ENCODE results near the gene GRAMD2A. TPM values are rescaled to one million over a fixed set of nuclear protein-coding genes. Genes with fewer than 3 reads are reported as not detected.
"Not testable (repeated sequence)": the region's sequence is repeated elsewhere in the genome, so short reads cannot be mapped to it uniquely, and the experiment has no call there.

The GRAMD2A gene
- total RNA-seq, 2 donors from 2014 or later: not detected

DNA sequence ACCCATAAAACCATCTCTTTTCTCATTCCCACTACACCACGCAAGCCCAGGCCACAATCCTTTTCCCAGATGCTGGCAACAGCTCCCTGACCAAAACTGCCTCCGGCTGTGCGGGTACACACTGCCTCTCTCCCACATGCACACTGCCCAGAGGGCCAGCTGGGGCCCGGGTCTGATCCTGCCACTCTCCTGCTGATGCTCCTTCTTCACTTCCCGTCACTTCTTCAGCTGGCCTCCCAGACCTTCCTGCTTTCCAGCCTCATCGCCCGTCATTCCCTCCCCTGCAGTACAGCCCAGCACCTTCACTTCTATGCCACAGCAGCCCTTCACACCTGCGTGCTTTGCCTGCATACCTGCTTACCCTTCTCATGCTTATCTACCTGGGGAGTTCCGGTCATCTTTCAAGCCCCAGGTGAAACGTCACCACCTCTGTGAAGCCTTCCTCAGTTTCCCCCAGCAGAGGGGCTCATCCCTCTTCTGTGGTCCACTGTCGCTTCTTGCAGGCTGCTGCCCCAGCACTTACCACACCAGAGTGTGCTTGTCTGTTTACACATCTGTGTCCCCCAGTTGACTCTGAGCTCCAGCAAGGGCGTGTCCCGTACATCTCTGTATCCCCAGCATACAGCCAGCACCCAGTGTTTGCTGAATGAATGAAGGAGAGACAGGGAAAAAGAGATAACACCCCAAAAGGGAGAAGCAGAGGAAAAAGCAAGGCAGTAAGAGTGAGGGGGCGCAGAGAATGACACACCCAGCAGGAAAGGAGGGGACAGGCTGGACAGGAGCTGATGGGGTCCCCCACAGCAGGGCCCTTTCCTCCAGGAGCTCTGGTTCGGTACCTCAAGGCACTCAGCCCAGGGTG, 22.2 kb downstream of the GRAMD2A start:
- no peak for ATAC-seq
- no peak overlapping the region for H3K4me3 Mint-ChIP-seq
- H3K4me1 Mint-ChIP-seq: peaks cover 7% of the 10 kb centered on the region
- H3K36me3 Mint-ChIP-seq (ENCODE audit: low read depth): no peaks in the 10 kb centered on the region
- no peaks in the 10 kb centered on the region for H3K9me3 ChIP-seq (ENCODE audit: control insufficient read depth, low read length, poor library complexity, severe bottlenecking)
- peak overlapping the region; percentile 85 for H3K27ac Mint-ChIP-seq
- no peak for DNase-seq
- H3K27me3 Mint-ChIP-seq: peaks cover 30% of the 10 kb centered on the region

DNA sequence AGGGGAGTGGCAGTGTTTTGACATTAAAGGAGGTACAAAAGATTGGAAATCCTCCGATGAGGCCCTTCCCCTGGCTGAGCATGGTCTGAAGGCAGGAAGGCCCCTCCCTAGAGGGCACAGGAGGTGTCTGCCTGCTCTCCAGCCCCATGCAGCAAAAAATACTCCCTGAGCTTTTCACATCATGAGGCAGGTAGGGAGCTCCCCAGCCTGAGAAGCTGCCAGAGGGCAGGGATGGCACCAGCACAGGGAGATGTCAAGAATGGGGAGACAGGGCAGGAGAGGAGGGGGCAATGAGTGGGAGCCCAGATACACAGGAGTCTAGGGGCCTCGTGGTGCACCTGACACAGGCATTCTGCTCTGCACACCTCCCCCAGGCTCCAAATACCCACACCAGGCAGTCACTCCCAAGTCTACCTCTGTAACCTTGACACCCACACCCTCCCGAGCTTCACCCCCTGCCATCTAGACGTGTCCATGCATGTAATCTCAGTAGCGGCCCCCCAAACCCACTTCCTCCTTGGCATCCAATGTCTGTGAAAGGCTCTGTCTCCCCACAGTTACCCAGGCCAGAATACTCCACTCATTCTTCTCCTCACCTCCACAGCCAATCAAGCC, 22.9 kb downstream of the GRAMD2A start:
- DNase-seq (no peak), ATAC-seq (no peak)
- Mint-ChIP-seq H3K27me3 (peaks cover 30% of the 10 kb centered on the region), H3K27ac (peak overlapping the region; percentile 85), H3K4me1 (peaks cover 7% of the 10 kb centered on the region), H3K36me3 (ENCODE audit: low read depth) (no peaks in the 10 kb centered on the region), H3K4me3 (no peak overlapping the region)
- H3K9me3 ChIP-seq (ENCODE audit: control insufficient read depth, low read length, poor library complexity, severe bottlenecking): no peaks in the 10 kb centered on the region

DNA sequence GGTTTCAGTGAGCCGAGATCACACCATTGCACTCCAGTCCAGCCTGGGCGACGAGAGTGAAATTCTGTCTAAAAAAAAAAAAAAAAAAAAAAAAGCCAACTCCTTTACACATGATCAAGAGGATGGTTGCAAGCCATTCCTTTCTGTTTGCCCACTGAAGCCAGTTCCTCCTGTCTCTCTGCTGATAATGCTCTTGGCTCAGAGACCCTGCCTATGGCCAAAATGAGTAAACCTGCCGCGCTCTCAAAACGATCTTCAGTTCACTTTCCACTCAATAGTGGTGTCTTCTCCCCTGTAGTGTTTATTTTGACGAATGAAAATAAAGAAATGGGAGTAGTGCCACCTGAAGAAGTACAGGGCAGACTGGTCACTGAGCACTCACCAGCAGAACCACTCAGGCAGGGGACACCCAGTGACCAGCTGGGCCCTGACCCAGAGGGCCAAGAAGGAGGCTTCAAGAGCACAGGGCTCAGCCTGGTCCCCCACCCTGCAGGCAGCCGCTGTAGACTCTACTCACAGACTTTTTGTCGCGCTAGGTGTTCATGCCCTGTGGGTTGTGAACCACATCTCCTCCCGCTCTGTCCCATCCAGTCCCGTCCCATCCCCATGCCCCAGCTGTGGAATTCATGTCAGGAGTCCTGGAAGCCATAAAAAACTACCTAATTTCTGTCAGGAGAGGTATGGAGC, 23.6 kb downstream of the GRAMD2A start:
- Mint-ChIP-seq H3K4me3 (no peak overlapping the region), H3K27ac (no peak overlapping the region), H3K36me3 (ENCODE audit: low read depth) (no peaks in the 10 kb centered on the region), H3K4me1 (peaks cover 7% of the 10 kb centered on the region), H3K27me3 (peaks cover 27% of the 10 kb centered on the region)
- no peaks in the 10 kb centered on the region for H3K9me3 ChIP-seq (ENCODE audit: control insufficient read depth, low read length, poor library complexity, severe bottlenecking)
- ATAC-seq (no peak), DNase-seq (no peak)

DNA sequence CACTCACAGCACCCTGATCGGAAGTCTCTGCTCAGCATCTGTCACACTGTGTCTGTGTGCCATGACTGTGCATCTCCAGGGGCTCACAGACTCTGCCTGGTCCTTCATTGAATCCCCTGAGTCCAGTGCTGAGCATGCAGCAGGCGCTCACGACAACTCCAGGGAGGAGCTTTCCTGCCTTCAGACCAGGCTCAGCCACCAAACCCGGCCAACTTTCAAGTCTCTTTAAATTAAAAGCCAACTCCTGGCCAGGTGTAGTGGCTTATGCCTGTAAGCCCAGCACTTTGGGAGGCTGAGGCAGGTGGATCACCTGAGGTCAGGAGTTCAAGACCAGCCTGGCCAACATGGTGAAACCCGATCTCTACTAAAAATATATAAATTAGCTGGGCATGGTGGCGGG, 24.2 kb downstream of the GRAMD2A start:
- no peak for ATAC-seq
- H3K27me3 Mint-ChIP-seq: peaks cover 28% of the 10 kb centered on the region
- H3K4me1 Mint-ChIP-seq: peaks cover 7% of the 10 kb centered on the region
- no peak overlapping the region for H3K27ac Mint-ChIP-seq
- no peaks in the 10 kb centered on the region for H3K36me3 Mint-ChIP-seq (ENCODE audit: low read depth)
- no peak for DNase-seq
- no peaks in the 10 kb centered on the region for H3K9me3 ChIP-seq (ENCODE audit: control insufficient read depth, low read length, poor library complexity, severe bottlenecking)
- no peak overlapping the region for H3K4me3 Mint-ChIP-seq

DNA sequence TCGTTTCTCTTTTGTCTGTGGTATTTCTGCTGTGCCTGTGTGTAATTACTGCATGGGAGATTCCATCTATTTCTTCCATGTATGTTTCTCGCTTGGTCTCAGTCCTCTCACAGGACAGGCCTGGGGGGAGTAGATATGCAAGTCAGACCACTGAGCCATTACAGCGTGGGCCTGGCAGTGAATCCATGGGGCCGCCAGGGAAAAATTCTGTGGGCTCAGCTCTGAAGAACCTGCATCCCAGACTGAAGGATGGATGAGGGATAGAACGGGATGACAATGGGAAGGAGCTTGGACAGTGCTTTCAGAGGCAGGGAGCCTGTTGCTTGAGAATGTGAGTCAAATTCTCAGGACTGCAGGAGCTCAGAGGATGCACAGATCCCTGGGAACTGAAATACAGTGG, 24.8 kb downstream of the GRAMD2A start:
- Mint-ChIP-seq H3K4me1 (peaks cover 12% of the 10 kb centered on the region), H3K27me3 (peaks cover 32% of the 10 kb centered on the region), H3K36me3 (ENCODE audit: low read depth) (no peaks in the 10 kb centered on the region), H3K4me3 (no peak overlapping the region), H3K27ac (no peak overlapping the region)
- ATAC-seq: no peak
- DNase-seq: no peak
- H3K9me3 ChIP-seq (ENCODE audit: control insufficient read depth, low read length, poor library complexity, severe bottlenecking): no peaks in the 10 kb centered on the region

DNA sequence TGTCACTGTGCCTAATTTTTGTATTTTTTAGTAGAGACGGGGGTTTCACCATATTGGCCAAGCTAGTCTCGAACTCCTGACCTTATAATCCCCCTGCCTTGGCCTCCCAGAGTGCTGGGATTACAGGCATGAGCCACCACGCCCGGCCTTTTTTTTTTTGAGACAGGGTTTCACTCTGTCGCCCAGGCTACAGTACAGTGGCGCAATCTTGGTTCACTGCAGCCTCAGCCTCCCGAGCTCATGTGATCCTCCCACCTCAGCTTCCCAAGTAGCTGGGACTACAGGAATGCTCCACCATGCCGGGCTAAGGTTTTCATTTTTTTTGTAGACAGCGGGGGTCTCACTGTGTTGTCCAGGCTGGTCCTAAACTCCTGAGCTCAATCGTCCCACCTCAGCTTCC, 25.6 kb downstream of the GRAMD2A start:
- Mint-ChIP-seq H3K4me1 (peaks cover 13% of the 10 kb centered on the region), H3K27me3 (peaks cover 38% of the 10 kb centered on the region)
- not testable (repeated sequence) for ATAC-seq; H3K36me3 Mint-ChIP-seq (ENCODE audit: low read depth); H3K4me3 Mint-ChIP-seq; H3K9me3 ChIP-seq (ENCODE audit: control insufficient read depth, low read length, poor library complexity, severe bottlenecking); DNase-seq; H3K27ac Mint-ChIP-seq

DNA sequence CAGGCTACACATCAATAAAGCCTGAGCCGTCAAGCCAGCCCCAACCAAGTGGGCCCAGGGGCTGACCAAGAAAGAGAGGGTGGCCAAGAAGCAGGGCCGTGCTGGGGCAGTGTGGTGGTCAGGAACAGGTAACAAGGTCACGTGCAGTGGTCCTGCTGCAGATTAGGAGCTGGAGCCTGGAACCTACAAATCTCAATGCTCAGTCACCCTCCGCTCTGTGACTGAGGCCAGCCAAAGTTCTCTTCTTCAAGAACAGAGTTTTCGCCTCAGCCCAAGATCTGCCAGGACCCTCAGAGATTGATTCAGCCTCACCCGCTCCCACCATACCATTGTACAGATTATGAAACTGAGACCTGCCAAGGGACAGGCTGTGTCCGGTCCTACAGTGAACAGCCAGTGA, 26.9 kb downstream of the GRAMD2A start:
- Mint-ChIP-seq H3K4me3 (no peak overlapping the region), H3K4me1 (peaks cover 15% of the 10 kb centered on the region), H3K36me3 (ENCODE audit: low read depth) (no peaks in the 10 kb centered on the region), H3K27ac (no peak overlapping the region), H3K27me3 (peaks cover 37% of the 10 kb centered on the region)
- no peaks in the 10 kb centered on the region for H3K9me3 ChIP-seq (ENCODE audit: control insufficient read depth, low read length, poor library complexity, severe bottlenecking)
- no peak for ATAC-seq
- DNase-seq: no peak

DNA sequence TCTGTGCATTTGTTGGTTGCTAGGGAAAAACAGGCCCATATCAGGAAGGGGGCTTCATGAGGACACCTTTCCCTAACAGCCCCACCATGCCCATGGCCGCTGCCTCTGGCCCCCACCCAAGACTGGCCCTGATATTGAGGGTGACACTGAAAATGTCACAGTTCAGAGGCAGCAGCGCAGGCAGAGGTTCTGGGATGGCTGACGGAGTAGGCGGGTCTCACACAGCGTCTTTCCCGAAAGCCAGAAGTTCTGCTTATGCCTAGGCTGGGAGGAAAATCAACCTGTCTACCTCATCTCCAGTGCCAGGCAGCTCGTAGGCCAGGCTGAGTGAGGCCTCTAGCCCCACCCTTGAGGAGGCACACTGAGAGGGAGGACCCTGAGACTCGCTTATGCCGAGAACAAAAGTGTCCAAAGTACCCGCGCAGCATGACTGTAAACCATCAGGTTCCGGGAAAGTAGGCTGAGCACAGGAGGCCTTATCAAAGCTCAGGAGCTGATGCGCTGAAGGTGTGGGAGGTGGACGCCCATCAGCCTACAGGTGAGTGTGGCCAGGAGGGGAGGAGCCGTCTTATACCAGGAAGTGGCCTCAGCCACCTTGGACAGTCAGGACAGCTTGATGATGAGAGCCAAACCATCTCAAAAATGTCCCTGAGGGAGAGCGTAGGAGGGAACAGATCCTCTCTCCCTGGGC, 27.5 kb downstream of the GRAMD2A start:
- Mint-ChIP-seq H3K4me3 (no peak overlapping the region), H3K4me1 (peaks cover 11% of the 10 kb centered on the region), H3K36me3 (ENCODE audit: low read depth) (no peaks in the 10 kb centered on the region), H3K27me3 (peaks cover 31% of the 10 kb centered on the region), H3K27ac (no peak overlapping the region)
- no peaks in the 10 kb centered on the region for H3K9me3 ChIP-seq (ENCODE audit: control insufficient read depth, low read length, poor library complexity, severe bottlenecking)
- ATAC-seq (no peak), DNase-seq (no peak)

DNA sequence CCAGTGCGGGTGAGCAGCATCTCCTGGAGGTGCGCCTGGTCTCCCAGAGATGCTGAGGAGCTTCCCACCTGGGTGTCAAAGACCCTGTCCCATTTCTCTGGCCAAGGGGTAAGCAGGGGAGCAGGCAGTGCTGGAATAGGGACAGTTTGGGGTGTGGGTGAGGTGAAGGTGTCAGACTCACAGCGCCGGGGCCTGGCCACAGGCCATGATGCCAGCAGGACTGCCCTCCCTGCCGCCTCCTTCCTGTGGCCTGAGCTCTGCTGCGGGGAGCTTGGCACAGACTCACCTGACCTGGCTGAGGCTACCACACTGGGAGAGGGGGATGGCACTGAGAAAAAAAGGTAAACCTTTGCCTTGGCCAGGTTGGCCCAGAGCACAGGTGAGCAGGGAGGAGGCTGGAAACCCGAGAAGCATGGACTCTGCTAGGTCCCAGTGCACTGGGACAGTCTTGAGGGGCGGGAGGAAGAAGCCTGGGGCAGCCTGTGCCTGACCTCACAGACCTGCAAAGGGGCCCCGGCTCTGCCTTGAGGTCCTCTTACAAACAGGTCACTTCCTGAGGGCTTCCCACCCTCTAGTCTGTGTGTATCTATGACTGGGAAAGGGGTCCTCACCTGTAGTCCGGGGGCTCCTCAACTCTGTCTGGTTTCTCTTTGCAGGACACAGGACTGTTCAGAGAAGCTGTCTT, 28.2 kb downstream of the GRAMD2A start:
- no peaks in the 10 kb centered on the region for H3K9me3 ChIP-seq (ENCODE audit: control insufficient read depth, low read length, poor library complexity, severe bottlenecking)
- DNase-seq (no peak), ATAC-seq (no peak)
- Mint-ChIP-seq H3K36me3 (ENCODE audit: low read depth) (no peaks in the 10 kb centered on the region), H3K27me3 (peaks cover 24% of the 10 kb centered on the region), H3K27ac (no peak overlapping the region), H3K4me3 (no peak overlapping the region), H3K4me1 (peaks cover 9% of the 10 kb centered on the region)

DNA sequence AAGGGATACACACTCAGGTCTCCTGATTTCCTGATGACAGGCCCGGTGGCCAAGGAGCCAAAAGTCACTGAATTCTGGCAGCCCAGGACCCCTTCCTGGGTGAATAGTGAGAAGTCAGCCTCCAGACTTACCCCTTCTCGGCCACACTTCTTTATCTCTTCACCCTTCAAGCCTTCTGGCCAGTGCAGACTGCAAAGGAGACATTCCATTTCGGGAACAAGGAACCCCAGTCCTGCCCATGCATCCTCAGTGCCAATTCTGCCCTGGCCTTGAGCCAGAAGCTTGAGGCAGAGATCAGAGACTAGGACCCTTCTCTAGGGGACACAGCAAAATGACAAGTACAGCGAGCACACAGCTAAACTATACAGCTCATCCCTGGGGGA, 28.8 kb downstream of the GRAMD2A start:
- no peak for ATAC-seq
- H3K27ac Mint-ChIP-seq: no peak overlapping the region
- peaks cover 9% of the 10 kb centered on the region for H3K4me1 Mint-ChIP-seq

DNA sequence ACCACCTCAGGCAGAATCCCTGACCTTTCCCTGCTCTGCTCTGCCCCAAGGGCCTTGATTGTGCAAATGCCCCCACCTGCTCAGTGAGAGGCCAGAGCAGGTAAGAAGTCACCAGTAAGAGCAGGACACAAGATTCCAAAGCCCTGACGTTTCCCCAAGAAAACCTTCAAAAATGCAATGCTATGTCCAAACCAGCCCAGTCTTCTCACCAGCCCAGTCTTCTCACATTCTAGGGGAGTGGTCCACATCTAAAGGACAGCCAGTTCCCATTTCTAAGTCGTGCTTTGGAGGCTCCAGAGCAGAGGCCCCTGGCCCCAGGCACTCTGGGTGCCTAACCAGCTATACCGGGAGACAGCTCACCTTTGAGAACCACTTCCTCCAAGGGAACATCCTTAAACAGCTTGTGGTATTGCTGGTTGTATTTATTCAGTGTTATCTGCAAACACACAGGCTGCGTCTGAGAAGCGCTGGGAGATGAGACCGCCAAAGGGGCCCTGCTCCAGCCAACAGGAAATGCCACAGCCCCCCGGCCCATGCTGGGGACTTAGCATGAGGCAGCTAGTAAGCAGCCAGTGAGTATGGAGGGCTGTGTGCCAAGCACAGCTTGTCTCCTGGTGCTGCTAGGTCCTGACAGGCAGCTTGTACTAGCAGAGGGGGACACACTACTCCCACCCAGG, 29.3 kb downstream of the GRAMD2A start:
- peak overlapping the region; percentile 34 for H3K27ac Mint-ChIP-seq
- H3K4me1 Mint-ChIP-seq: peaks cover 9% of the 10 kb centered on the region
- peaks cover 18% of the 10 kb centered on the region for H3K27me3 Mint-ChIP-seq
- H3K36me3 Mint-ChIP-seq (ENCODE audit: low read depth): no peaks in the 10 kb centered on the region
- DNase-seq: no peak
- H3K4me3 Mint-ChIP-seq: no peak overlapping the region
- no peaks in the 10 kb centered on the region for H3K9me3 ChIP-seq (ENCODE audit: control insufficient read depth, low read length, poor library complexity, severe bottlenecking)
- ATAC-seq: peak; percentile 40

More for the DNA sequence above, 28.8 kb downstream of the GRAMD2A start:
- peaks cover 18% of the 10 kb centered on the region for H3K27me3 Mint-ChIP-seq
- peak overlapping the region; percentile 7 for H3K4me3 Mint-ChIP-seq
- no peaks in the 10 kb centered on the region for H3K36me3 Mint-ChIP-seq (ENCODE audit: low read depth)
- no peak for DNase-seq
- no peaks in the 10 kb centered on the region for H3K9me3 ChIP-seq (ENCODE audit: control insufficient read depth, low read length, poor library complexity, severe bottlenecking)

DNA sequence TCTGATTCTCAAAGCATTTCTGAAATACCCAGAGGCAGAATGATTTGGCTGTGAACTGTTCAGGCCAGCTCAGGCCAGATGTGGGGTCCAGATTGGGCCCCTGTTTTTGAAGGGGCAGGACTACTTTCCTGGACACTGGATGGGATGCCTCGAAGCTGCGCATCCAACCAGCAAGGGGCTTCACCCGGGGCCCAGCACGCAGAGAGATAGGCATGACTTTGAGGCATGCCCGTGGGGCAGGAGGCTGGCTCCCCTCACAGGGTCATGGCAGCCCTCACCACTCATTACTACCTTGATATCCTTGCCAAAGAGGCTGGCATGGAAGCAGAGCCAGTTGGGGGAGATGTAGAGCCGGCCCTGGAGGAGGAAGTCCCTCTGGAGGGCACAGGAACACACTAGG, 30.1 kb downstream of the GRAMD2A start:
- Mint-ChIP-seq H3K4me1 (peaks cover 9% of the 10 kb centered on the region), H3K27ac (no peak overlapping the region), H3K4me3 (no peak overlapping the region), H3K36me3 (ENCODE audit: low read depth) (no peaks in the 10 kb centered on the region), H3K27me3 (peaks cover 14% of the 10 kb centered on the region)
- DNase-seq (no peak), ATAC-seq (no peak)
- no peaks in the 10 kb centered on the region for H3K9me3 ChIP-seq (ENCODE audit: control insufficient read depth, low read length, poor library complexity, severe bottlenecking)

All from T-helper 17 cell (primary cell).